Smooth muscle cell (in vitro differentiated cells): ENCODE data around the gene PRSS2. TPM values are rescaled to one million over a fixed set of nuclear protein-coding genes. Genes with fewer than 3 reads are reported as not detected.

Experiments used
- DNase-seq: peaks from one replicate; lab custom pipeline; 2025; ENCODE audit not compliant: unreplicated experiment; lab: John Stamatoyannopoulos, UW
- H2AFZ ChIP-seq: fragments of 200-600 bp; sonication (generic); 2 replicates; pipeline ENCODE4 v1.6.0; 2016; ENCODE audit warnings: antibody characterized with exemption, low read depth, mild to moderate bottlenecking
- H3F3A ChIP-seq: fragments of 200-600 bp; sonication (generic); 2 replicates; pipeline ENCODE4 v1.6.0; 2017; ENCODE audit warnings: antibody characterized with exemption, low read depth
- H3K27ac ChIP-seq: fragments of 200-600 bp; sonication (generic); 2 replicates; pipeline ENCODE4 v1.5.1; 2016; ENCODE audit warnings: low read depth, mild to moderate bottlenecking
- H3K27me3 ChIP-seq: fragments of 200-600 bp; sonication (generic); 2 replicates; pipeline ENCODE4 v1.6.1; 2016; ENCODE audit warnings: low read depth, mild to moderate bottlenecking
- H3K36me3 ChIP-seq: fragments of 200-600 bp; sonication (generic); 2 replicates; pipeline ENCODE4 v1.5.1; 2016; ENCODE audit warnings: low read depth
- H3K4me1 ChIP-seq: fragments of 200-600 bp; sonication (generic); 2 replicates; pipeline ENCODE4 v1.5.1; 2016; ENCODE audit warnings: low read depth
- H3K4me2 ChIP-seq: fragments of 200-600 bp; sonication (generic); 2 replicates; pipeline ENCODE4 v1.6.0; 2016; ENCODE audit warnings: mild to moderate bottlenecking
- H3K4me3 ChIP-seq: fragments of 200-600 bp; sonication (generic); 2 replicates; pipeline ENCODE4 v1.5.1; 2016; ENCODE audit warnings: mild to moderate bottlenecking
- H3K79me2 ChIP-seq: fragments of 200-600 bp; sonication (generic); 2 replicates; pipeline ENCODE4 v1.6.0; 2016; ENCODE audit warnings: low read depth, mild to moderate bottlenecking
- H3K9ac ChIP-seq: fragments of 200-600 bp; sonication (generic); 2 replicates; pipeline ENCODE4 v1.6.0; 2016; ENCODE audit warnings: low read depth
- H3K9me3 ChIP-seq: fragments of 200-600 bp; sonication (generic); replicated peaks from 2 replicates; pipeline ENCODE4 v1.5.1; 2016; ENCODE audit warnings: low read depth
- H4K20me1 ChIP-seq: fragments of 200-600 bp; sonication (generic); 2 replicates; pipeline ENCODE4 v1.6.0; 2016; ENCODE audit warnings: low read depth
- WGBS: methylation state at CpG from one replicate; pipeline ENCODE4 v1.1.7; 2016; ENCODE audit warnings: low lambda C conversion rate; 5-methylcytosine and 5-hydroxymethylcytosine counted together
- polyA plus RNA-seq: library from polyadenylated mRNA; unstranded; fragments of >200 nt; fragmentation: Nextera tagmentation; extraction: Ambion mirVana; gene quantifications from 2 replicates; pipeline ENCODE4 v1.2.1, GENCODE V29; 2016
- total RNA-seq: library from RNA; depleted of rRNA; stranded (reverse); fragments of >200 nt; gene quantifications from 2 replicates; pipeline ENCODE4 v1.2.3, GENCODE V29; 2014
- TF ChIP-seq, protein P1 (sequence below): fragments of 200-600 bp; sonication (generic); IDR thresholded peaks from 2 replicates; pipeline ENCODE4 v1.5.1; 2017; ENCODE audit warnings: borderline replicate concordance, mild to moderate bottlenecking, antibody characterized with exemption; ENCODE audit not compliant: insufficient read depth, poor library complexity, severe bottlenecking

PRSS2 gene
- total and polyA plus RNA-seq, 2 experiments from 2014 or later: not detected

DNA sequence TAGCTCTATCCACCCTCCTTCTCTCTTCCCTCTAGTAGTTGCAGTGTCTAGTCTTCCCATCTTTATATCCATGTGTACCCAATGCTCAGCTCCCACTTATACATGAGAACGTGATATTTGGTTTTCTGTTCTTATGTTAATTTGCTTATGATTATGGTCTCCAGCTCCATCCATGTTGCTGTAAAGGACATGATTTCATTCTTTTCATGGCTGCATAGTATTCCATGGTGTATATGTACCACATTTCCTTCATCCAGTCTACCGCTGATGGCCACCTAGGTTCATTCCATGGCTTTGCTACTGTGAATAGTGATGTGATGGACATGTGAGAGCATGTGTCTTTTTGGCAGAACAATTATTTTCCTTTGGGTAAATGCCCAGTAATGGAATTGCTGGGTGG, 6.5 kb downstream of the PRSS2 start:
- Histone ChIP-seq H3K9ac (no peak overlapping the region), H3K4me1 (no peaks in the 10 kb centered on the region), H3K79me2 (no peaks in the 10 kb centered on the region), H3K27me3 (peaks cover 7% of the 10 kb centered on the region), H4K20me1 (no peaks in the 10 kb centered on the region), H3K9me3 (no peaks in the 10 kb centered on the region), H3F3A (no peaks in the 10 kb centered on the region), H3K4me2 (no peak overlapping the region), H3K4me3 (no peak overlapping the region), H2AFZ (no peak overlapping the region), H3K27ac (no peak overlapping the region), H3K36me3 (no peaks in the 10 kb centered on the region)
- DNase-seq: no peak
- WGBS: 94% methylated on average over 2 of the region's 2 CpGs
- TF ChIP-seq, protein P1, sequence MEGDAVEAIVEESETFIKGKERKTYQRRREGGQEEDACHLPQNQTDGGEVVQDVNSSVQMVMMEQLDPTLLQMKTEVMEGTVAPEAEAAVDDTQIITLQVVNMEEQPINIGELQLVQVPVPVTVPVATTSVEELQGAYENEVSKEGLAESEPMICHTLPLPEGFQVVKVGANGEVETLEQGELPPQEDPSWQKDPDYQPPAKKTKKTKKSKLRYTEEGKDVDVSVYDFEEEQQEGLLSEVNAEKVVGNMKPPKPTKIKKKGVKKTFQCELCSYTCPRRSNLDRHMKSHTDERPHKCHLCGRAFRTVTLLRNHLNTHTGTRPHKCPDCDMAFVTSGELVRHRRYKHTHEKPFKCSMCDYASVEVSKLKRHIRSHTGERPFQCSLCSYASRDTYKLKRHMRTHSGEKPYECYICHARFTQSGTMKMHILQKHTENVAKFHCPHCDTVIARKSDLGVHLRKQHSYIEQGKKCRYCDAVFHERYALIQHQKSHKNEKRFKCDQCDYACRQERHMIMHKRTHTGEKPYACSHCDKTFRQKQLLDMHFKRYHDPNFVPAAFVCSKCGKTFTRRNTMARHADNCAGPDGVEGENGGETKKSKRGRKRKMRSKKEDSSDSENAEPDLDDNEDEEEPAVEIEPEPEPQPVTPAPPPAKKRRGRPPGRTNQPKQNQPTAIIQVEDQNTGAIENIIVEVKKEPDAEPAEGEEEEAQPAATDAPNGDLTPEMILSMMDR: no peak

DNA sequence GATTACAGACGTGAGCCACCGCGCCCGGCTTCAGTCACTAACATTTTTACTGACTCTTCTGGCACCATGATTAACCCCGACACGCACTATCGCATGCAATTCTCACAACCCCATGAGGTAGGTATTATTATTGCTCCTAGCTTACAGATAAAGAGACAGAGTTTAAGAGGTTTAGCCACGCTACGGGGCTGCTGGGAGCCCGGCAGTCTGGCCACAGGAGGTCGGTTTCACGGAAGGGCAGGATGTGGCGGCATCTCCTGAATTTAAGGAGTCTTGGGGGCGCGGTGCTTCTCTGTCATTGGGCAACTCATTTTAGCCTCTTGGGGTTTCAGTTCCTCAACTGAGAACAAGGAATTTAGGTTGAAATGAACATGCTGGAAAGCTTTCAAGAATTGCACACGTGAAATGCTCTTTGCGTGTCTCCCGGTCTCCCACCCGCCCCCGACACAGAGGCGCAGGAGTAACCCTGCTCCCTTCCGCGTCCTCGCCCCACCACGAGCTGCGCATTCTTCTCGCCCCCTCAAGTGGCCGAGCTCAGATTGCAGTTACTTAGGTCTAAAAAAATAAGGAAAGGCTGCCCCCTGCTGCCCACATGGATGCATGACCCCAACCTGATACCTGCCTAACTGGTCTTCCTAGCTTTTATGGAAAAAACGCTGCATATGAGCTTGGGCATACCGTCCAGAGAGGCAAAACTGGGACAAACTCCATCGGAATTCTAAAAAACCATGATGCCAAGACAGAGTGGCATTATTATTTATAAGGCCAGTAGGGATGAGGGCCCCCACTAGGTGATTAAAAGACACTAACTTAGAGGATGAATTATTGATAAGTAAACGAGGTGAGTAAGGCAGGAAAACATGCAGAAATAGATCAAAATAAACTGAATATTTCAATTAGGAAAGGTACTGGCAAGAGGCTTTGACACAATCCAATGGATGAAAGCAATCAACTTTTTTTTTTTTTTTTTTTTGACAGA, 12.4 kb downstream of the PRSS2 start:
- Histone ChIP-seq H2AFZ (peak overlapping the region; percentile 91), H3K9me3 (no peaks in the 10 kb centered on the region), H4K20me1 (no peaks in the 10 kb centered on the region), H3K4me2 (peak overlapping the region; percentile 87), H3K27me3 (peaks cover 6% of the 10 kb centered on the region), H3K36me3 (no peaks in the 10 kb centered on the region), H3K79me2 (no peaks in the 10 kb centered on the region), H3K9ac (no peak overlapping the region), H3K27ac (no peak overlapping the region), H3F3A (no peaks in the 10 kb centered on the region), H3K4me3 (peak overlapping the region; percentile 40), H3K4me1 (no peaks in the 10 kb centered on the region)
- 18% methylated on average over 32 of the region's 32 CpGs for WGBS
- TF ChIP-seq, protein P1: peak; percentile 89
- peak; percentile 37 for DNase-seq

DNA sequence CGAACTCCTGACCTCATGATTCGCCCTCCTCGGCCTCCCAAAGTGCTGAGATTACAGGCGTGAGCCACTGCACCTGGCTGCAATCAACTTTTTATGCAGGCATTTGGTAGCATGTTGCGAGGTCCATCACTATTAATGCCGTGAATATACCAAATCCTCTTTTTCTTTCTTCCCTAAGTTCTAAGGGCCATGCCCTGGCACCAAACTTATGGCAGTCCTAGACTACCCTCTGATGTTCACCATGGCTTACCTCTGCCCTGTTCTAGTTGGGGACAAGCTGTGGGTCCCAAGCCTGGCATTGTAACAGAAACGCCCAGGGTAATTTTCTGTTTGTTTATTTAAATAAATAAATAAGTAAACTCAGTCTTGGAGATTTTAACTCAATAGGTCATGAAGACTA, 13.3 kb downstream of the PRSS2 start:
- H3K4me3 ChIP-seq: no peak overlapping the region
- H4K20me1 ChIP-seq: no peaks in the 10 kb centered on the region
- peaks cover 6% of the 10 kb centered on the region for H3K27me3 ChIP-seq
- TF ChIP-seq, protein P1: no peak
- no peaks in the 10 kb centered on the region for H3K36me3 ChIP-seq
- no peaks in the 10 kb centered on the region for H3K4me1 ChIP-seq
- H3K79me2 ChIP-seq: no peaks in the 10 kb centered on the region
- no peaks in the 10 kb centered on the region for H3F3A ChIP-seq
- no peaks in the 10 kb centered on the region for H3K9me3 ChIP-seq
- WGBS: 81% methylated on average over 7 of the region's 7 CpGs
- no peak overlapping the region for H2AFZ ChIP-seq
- no peak overlapping the region for H3K27ac ChIP-seq
- DNase-seq: no peak
- no peak overlapping the region for H3K9ac ChIP-seq
- H3K4me2 ChIP-seq: no peak overlapping the region
